ENCODE data around the gene TPGS1.

The TPGS1 gene, protein sequence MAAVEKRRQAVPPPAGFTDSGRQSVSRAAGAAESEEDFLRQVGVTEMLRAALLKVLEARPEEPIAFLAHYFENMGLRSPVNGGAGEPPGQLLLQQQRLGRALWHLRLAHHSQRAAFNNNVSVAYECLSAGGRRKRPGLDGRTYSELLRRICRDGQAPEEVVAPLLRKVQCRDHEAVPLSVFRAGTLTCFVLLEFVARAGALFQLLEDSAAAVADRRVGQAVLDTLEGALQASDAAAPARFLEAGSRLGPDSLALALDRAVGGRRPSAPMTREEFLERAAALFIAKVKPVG

DNA sequence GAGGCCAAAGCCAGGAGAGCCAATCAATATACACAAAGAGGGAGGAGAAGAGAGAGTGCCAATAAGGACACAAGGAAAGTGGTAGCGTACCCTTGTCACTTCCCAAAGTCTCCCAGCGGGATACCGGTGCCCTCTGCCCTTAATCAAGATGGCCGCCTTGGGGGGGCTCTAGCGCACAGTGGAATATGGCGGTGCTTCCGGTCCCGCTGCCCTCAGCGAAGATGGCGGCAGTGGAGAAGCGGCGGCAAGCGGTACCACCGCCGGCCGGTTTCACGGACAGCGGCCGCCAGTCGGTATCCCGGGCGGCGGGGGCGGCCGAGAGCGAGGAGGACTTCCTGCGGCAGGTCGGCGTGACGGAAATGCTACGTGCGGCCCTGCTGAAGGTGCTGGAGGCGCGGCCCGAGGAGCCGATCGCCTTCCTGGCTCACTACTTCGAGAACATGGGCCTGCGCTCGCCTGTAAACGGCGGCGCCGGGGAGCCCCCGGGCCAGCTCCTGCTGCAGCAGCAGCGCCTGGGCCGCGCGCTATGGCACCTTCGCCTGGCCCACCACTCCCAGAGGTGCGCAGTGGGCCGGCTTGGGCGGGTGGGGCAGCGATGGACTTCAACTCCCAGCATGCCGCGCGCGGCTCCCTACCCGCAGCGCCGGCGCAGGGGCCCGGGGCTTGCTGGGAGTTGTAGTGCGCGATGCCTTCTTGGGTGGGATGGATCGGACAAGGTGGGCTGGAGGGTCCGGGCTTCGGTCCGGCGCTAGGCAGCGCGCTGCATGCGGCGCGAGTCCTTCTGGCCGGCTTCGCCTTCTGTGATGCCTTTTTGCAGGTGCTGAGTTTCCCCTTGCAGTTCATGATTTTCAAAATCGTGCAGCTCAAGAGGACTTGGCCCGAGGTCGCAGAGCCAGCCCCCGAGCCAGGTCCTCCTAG lies at the start of gene TPGS1:
Gene TPGS1, plus strand, starts transcription at position 212 of the 918 bp plus-strand sequence. Its CDS starts 10 bp downstream, at position 222.
- DNase-seq (ENCODE audit: low read depth in 2 of 2): peak; percentile 60 to 78

DNA sequence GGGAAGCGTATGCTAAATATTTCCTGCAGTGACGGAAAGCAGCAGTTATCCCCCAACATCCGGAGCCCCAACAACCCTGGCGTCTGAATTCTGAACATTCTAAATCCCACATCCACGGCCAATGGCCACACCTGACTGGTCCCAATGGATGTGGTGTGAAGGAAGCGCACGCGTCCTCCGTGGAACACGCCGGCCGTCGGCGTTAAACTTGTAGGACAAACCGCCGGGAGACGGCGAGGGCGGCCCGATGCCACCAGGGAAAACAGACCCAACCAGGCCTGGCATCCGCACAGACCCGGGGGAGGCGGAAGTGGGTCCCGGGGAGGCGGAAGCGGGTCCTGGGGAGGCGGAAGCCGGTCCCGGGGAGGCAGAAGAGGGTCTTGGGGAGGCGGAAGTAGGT lies 49.7 kb upstream of the TPGS1 start:
- DNase-seq (ENCODE audit: low read depth in 2 of 2): no peak

DNA sequence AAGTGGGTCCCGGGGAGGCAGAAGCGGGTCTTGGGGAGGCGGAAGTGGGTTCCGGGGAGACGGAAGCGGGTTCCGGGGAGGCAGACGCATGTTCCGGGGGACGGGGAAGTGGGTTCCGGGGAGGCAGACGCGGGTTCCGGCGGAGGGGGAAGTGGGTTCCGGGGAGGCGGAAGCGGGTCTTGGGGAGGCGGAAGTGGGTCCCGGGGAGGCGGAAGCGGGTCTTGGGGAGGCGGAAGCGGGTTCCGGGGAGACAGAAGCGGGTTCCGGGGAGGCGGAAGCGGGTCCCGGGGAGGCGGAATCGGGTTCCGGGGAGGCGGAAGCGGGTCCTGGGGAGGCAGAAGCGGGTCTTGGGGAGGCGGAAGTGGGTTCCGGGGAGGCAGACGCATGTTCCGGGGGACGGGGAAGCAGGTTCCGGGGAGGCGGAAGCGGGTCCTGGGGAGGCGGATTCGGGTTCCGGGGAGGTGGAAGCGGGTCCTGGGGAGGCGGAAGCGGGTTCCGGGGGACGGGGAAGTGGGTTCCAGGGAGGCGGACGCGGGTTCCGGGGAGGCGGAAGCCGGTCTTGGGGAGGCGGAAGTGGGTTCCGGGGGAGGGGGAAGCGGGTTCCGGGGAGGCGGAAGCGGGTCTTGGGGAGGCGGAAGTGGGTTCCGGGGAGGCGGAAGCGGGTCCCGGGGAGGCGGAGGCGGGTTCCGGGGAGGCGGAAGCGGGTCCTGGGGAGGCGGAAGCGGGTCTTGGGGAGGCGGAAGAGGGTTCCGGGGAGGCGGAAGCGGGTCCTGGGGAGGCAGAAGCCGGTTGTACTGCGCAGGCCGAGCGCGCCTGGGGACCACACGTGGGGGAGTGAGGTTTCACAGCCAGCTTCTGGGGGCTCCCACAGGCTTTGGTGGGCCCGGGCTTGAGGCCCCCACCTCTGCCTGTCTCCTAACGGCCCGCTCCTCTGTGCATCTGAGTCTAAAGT lies 48.9 kb upstream of the TPGS1 start:
- DNase-seq (ENCODE audit: low read depth in 2 of 2): no peak

DNA sequence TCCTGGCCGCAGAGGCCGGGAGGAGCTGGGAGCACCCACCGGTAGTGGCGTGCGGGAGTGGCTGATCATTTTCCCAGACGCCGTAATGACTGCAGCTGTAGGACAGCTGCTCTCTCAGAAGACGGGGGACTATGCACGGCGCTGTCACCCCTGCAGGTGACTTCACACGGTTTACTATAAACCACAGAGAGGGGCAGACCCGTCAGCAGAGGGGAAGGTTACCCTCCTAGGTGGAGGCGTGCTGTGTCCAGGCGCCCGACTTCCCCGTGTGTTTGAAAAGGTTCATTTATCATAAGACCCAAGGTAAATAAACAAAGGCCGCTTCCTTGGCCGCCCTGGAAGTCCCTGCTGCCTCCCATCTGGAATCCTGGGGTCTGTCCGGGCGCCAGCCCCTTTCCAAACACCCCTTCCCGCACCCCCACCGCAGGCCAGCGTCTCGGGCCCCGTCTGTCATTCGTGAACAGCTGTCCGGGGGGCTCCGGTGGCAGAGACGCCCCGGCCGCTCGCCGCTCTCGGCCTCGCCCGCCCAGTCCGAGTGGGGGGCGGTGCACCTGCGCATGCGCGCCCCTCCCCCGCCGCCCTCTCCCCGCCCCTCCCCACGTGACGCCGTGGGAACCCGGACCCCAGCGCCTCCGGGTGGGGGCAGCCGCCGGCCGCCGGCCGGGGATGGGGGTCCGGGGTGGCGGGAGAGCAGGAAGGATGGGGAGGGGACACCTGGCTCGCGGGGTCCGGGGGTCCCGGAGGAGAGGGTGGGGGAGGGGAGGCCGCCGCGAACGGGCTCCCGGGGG lies 47.4 kb upstream of the TPGS1 start:
- DNase-seq (ENCODE audit: low read depth in 2 of 2): no peak

DNA sequence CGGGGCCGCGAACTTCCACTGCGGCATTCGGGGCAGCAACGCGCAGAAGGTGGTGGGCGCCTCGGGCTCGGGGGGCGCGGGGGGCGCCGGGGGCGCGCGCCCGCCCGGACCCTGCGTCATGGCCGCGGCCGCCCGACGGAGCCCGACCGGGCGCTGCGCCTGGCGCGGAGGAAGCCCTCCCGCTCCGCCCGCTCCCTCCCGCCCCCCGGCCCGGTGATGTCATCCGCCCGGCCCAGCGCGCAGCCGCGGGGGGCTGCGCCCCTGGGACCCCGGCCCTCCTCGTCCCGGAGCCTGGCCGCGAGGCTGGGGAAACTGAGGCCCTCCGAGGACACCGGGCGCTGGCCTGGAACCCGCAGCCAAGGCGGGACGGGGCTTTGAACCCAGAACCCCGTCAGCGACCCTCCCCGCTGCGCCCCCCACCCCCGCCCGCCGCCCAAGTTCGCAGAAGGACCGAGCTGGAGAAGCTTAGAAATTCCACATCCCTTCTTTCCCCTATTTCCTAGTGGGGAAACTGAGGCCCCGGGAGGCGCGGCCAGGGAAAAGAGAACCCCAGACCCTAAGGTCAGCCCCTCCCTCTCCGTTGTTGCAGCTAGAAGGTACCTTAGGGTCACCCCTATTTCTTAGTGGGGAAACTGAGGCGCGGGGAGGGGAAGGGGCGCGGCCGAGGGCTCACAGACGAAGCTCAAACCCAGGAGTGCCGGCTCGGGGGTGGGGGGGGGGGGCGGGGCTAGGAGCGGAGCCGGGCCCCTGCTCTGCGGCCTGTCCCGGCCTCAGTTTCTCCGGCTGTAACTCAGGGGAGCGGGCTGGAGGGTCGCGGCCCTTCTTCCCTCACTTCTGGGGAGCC lies 46.2 kb upstream of the TPGS1 start, which contains the start of gene SHC2:
Gene SHC2, minus strand, starts transcription at position 157 of the 844 bp plus-strand sequence. Its CDS starts 37 bp downstream, at position 120.
- DNase-seq (ENCODE audit: low read depth in 2 of 2): no peak

DNA sequence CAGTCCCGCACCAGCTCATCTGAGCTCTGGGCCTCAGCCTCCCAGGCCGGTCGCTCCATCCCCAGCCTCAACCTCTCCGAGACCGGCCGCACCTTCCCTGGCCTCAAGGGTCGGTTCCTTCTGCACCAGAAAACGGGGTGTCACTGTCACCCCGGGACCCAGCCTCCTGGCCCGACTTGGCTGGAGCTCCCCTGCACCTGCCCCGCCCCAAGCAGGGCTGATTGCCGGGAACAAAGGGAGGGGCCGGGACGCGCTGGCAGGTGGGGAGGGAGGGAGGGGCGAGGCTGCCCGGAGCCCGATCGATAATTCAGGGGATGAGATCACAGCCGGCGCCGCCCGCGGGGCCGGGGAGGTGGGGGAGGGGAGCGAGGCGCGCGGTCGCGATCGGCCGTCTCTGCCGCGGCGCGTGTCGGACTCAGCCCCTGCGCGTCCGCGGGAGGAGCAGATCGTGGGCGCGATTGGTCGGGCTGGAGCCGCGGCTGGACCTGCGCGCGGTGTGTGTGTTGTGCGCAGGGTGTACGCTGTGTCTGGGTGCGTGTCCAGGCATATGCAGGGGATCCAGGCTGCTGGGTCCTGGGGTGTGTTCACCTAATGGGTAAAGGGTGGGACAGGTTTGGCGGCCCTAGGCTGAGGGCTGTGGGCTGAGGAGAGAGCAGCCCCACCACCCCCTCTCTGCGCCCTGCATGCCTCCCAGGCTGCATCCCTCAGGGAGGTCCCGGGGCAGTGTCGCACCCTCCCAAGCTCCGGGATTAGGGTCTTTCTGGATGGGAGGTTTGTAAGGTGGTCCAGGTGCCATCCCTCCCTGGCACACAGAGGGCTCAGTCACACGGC lies 45.4 kb upstream of the TPGS1 start:
- DNase-seq (ENCODE audit: low read depth in 2 of 2): no peak

DNA sequence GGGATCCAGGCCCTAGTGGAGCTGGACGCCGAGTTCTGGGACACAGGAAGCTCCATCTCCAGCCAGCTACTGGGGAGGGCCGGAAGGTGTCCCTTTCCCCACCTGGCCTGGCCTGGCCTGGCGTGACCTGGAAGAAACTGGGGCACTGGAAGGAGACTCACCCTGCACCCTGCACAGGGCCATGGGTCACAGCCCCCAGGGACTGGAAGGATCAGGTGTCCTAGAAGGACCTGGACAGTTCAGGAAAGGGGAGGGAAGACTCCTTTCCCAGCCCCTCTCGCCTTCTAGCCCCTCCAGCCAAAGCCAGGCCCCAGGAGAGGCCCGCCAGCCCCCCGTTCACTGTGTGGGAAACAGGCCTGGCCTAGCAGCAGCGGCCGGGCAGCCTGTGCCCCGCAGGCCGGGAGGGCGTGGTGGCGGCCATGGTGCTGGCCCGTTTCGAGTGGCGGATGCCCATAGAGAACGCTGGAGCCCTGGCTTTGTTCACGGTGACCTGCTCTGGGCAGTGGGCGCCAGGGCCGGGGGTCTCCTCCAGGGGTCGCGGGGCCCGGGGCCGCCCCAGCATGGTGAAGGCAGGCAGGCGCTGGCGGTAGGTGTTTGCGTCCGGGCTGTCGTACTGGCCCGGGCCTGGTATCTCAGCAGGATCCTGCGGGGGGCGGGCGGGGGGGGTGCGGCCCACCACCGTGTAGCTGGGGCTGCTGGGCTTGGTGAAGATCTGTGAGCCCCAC lies 43.7 kb upstream of the TPGS1 start:
- DNase-seq (ENCODE audit: low read depth in 2 of 2): no peak

DNA sequence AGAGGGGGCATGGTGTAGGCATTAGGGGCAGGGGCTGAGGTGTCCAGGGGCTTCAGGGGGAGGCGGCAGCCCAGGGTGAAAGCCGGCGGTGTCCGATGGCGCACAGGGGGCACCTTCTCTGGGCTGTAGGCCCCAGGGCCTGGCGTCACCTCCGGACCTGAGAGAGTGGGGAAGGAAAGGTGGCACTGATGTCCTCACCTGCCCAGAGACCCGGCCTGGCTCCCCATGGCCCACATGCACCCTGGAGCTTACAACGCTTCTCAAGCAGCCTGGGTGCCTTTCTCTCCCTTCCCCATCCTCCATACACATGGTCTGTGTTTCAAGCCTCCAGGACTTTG lies 43.1 kb upstream of the TPGS1 start:
- DNase-seq (ENCODE audit: low read depth in 2 of 2): no peak

DNA sequence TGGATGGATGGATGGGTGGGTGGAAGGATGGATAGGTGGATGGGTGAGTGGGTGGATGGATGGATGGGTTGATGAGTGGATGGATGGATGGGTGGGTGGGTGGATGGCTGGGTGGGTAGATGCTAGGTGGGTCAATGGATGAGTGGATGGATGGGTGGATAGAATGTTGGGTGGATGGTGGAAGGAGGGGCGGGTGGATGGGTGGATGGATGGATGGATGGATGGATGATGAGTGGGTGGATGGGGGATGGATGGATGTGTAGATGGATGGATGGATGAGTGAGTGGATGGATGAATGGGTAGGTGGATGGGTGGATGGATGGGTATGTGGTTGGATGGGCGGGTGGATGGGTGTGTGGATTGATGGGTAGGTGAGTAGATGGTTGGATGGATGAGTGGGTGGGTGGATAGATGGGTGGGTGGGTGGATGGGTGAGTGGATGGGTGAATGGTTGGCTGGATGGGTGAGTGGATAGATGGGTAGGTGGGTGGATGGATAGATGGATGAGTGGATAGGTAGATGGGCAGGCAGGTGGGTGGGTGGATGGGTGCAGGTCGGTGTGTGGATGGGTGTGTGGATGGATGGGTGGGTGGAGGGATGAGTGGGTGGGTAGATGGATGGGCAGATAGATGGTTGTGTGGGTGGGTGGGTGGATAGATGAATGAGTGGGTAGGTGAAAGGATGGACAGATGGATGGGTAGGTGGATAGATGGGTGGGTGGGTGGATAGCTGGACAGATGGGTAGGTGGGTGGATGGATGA lies 42.1 kb upstream of the TPGS1 start:
- no peak for DNase-seq (ENCODE audit: low read depth in 2 of 2)

DNA sequence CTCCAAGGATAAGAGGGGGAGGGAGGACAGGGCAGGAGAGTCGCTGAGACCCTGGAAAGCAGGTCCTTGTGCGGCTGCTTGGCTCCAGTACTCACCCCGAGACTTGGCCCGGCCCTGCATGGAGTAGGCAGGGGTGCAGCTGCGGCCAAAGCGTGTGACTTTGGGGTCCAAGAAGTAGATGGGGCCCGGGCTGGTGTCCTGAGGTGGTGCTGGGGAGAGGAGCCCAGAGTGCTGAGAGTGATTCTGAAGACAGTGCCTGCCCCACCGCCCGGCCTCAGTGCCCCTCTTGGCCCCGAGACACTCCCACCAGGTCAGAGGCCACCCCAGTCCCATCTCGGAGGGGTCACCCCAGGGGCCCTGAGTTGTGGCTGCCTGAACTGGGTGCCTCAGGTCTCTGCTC lies 39.7 kb upstream of the TPGS1 start:
- no peak for DNase-seq (ENCODE audit: low read depth in 2 of 2)

DNA sequence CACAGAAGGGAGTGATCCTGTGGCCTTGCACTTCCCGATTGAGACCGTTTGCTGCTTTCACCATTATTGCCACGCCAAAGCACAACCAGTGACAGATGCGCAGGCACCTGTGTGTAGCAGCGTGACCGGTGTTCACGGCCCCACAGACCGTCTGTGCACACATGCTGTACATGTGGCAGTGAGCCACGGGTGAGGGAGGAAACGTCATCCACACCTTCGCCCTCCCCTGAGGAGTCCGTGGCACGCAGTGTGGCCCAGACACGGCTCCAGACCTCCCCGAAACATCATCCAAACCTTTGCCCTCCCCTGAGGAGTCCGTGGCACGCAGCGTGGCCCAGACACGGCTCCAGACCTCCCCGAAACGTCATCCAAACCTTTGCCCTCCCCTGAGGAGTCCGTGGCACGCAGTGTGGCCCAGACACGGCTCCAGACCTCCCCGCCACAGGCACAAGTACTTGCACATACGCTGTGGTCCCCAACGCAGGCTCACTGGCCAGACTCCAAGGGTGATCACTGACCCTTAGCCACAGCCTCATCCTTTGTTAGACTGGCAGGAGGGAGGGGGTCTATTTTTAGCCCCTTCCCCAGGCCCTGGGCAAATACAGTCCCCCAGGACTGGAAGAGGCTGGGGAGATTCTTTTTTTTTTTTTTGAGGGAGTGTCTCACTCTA lies 38.6 kb upstream of the TPGS1 start:
- DNase-seq (ENCODE audit: low read depth in 2 of 2): no peak

DNA sequence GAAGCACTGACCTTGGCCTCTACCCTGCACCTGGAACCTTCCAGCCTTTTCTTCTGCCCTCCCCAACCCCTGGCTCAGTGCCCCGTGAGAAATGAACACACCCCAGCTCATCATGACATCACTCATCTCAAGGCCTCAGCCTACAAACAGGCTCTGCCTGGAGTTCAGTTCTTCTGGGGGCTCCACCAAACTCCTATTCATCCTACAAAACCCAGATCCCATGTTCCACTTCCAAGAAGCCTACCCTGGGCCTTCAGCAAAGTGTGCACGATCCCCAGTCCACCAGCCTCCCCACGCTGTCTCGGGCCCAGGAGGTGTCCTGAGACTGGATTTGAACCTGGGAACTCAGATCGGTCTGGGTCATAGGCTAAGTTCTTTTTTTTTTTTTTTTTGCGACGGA lies 37.5 kb upstream of the TPGS1 start:
- DNase-seq (ENCODE audit: low read depth in 2 of 2): no peak

DNA sequence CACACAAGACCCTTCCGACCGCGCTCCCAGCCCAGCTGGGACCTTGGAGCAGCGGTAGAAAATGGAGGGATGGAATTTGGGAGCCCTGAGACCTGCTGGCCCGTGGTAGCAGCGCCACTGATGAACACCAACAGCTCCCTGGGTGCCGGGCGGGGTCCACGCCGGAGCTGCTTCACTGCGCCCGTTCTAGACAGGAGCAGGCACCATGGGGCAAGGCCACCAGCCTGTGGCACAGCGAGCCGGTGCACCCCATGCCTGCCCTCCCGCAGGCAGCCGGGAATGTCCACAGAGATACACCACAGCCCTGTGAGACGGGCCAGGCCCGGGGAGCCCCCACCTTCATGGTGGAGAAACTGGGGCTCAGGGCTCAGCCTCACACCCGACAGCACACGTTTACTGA lies 36.6 kb upstream of the TPGS1 start:
- DNase-seq (ENCODE audit: low read depth in 2 of 2): no peak

DNA sequence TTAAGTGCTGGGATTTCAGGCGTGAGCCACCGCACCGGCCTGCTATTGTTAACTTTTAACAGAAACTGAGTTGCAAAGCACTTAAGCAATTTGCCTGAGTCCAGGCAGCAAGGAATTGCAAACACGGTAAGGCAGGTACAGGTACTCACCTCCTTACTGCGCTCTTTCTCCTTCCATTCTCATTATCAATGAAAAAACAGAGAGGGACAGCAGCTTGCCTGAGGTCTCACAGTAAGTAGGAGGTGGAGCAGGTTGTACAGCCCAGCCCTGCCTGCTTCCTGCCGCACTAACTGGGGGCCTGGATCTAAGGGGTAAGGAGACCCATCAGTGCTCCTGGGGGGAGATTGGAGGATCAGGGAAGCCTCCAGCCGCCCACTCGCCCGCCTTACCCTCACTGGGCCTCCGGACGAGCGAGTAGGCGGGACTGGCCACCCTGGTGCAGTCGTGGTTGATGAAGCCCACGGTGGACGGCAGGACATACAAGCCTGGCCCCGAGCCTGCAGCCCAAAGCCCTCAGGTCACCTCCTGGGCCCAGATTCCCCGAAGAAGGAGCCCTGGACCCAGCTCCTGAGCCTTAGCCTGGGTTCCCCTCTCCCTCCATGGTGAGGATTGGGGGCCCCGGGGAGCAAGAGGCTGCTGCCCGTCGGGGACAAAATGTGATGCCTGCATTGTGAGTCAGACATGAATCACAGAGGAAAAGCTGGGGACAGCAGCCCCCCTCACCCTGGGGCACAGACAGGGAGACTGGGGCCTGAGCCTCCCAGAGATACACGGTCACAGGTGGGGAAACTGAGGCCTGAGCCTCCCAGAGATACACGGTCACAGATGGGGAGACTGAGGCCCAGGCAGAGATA lies 35.1 kb upstream of the TPGS1 start:
- DNase-seq (ENCODE audit: low read depth in 2 of 2): no peak

DNA sequence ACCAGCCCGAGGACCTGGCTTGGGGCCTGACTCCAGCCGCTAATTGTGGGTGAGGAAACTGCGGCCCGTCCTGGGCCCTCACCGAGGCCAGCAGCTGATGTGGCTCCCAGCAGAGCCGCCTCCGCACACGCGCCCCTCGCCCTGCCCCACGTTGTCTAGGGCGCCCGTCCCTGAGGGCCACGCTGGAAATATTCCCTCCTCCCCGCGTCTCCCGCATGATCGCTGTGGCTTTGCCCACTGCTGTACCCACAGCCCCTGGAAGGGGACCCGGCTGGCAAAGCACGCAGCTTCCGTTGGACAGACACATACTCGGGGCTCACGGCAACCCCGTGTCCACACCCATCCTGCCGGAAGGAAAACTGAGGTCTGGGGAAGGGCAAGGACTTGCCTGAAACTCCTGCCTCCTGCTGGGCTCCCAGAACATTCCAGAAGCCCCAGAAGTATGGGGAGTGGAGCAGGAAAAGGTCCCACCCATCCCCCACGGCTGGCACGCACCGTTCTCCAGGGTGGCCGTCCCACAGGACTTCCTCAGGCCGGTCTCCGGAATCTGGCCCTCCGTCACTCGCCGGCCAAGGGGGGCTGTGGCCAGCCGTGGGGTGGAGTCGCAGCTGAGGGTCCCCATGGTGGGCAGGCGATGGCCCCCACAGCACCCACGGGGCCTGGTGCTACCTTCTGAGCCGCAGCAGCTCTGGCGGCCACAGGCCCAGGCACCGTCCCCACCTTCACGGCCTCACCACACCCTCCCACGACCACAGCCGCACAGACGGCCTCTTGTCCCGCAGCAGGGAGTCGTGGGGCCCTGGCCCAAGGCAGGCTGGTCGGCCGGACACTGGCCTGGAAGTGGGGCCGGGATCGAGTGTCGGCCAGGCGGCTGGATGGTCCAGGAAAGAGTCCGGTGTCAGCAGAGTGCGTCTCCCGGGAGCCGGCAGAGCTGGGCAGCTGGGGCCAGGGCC lies 32.9 kb upstream of the TPGS1 start:
- no peak for DNase-seq (ENCODE audit: low read depth in 2 of 2)

Data from activated CD4-positive, alpha-beta T cell treated with anti-CD3 and anti-CD28 coated beads for 24 hours (primary cell).